ENCODE measurements around the gene SLC15A5. TPM values are rescaled to one million over a fixed set of nuclear protein-coding genes. Genes with fewer than 3 reads are reported as not detected.

Gene SLC15A5
- total RNA-seq, 1 donor from 2014 or later: not detected

DNA sequence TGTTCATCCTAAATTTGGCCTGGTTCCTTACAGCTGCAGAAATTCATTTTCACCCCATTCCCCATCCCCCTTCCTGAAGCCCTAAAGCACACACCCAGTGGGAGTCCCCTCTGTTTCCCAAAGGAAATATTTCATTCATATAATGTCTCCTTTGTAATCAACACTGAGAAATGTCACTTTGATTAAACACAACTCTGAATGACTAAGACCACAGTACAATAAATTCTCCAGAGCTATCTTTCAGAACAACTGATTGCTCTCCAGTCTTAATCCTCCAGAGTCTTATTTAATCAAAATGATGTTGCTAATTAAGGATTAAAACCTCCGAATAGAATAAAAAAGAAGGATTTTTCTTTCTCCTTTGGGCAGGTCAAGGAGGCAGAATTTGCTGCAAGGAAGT is 6.4 kb downstream of the SLC15A5 start:
- Mint-ChIP-seq H3K4me1 (ENCODE audit: low read depth) (no peaks in the 10 kb centered on the region), H3K27ac (ENCODE audit: unreplicated experiment) (no peak overlapping the region), H3K27me3 (ENCODE audit: low read depth) (no peaks in the 10 kb centered on the region), H3K4me3 (ENCODE audit: unreplicated experiment) (no peak overlapping the region), H3K9me3 (ENCODE audit: low read depth) (no peaks in the 10 kb centered on the region), H3K36me3 (ENCODE audit: low read depth) (no peaks in the 10 kb centered on the region)
- DNase-seq (ENCODE audit: low spot score): no peak
- TF ChIP-seq, protein P1, sequence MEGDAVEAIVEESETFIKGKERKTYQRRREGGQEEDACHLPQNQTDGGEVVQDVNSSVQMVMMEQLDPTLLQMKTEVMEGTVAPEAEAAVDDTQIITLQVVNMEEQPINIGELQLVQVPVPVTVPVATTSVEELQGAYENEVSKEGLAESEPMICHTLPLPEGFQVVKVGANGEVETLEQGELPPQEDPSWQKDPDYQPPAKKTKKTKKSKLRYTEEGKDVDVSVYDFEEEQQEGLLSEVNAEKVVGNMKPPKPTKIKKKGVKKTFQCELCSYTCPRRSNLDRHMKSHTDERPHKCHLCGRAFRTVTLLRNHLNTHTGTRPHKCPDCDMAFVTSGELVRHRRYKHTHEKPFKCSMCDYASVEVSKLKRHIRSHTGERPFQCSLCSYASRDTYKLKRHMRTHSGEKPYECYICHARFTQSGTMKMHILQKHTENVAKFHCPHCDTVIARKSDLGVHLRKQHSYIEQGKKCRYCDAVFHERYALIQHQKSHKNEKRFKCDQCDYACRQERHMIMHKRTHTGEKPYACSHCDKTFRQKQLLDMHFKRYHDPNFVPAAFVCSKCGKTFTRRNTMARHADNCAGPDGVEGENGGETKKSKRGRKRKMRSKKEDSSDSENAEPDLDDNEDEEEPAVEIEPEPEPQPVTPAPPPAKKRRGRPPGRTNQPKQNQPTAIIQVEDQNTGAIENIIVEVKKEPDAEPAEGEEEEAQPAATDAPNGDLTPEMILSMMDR (IDR thresholded peaks at IDR 0.05): no peak

DNA sequence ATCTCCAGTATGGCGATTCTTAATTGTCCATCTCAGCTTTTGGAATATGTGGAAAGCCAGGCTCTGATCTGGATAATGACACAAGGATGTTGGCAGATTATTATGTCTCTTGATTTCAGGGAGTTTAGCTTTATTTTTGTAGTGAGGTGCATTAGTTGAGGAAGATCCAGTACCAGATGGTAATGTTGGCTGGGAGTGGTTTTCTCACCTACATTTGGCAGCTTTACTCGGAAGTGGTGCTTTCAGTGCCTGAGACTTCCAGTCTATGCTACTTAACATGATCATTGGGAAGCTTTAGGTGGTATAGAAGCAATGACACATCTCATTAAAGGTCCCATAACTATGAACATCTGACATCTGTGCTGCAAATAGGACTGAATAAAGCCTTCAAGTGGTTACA is 7.5 kb downstream of the SLC15A5 start:
- TF ChIP-seq, protein P1 (IDR thresholded peaks at IDR 0.05): no peak
- H3K27me3 Mint-ChIP-seq (ENCODE audit: low read depth): no peaks in the 10 kb centered on the region
- H3K27ac Mint-ChIP-seq (ENCODE audit: unreplicated experiment): no peak overlapping the region
- DNase-seq (ENCODE audit: low spot score): no peak
- no peaks in the 10 kb centered on the region for H3K9me3 Mint-ChIP-seq (ENCODE audit: low read depth)
- no peaks in the 10 kb centered on the region for H3K4me1 Mint-ChIP-seq (ENCODE audit: low read depth)
- H3K36me3 Mint-ChIP-seq (ENCODE audit: low read depth): no peaks in the 10 kb centered on the region
- H3K4me3 Mint-ChIP-seq (ENCODE audit: unreplicated experiment): no peak overlapping the region

DNA sequence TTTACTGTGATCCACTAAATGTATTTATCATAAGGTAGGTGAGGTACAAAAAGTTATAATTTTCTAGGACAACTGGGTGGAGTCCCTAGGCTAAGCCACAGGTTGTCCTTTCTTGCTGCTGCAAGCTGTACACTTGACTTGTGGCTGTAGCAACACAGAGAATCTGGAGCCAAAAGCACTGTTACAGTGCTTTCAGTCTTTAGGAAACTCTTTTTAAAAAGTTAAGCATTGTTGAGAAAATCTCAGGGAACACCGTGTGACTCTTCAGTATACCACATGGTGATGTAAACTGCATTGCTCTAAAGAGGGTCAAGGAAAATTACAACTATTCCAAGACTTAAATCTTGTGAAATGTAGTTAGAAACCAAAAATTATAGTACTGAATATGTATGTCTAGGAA is 11.4 kb downstream of the SLC15A5 start:
- Mint-ChIP-seq H3K27ac (ENCODE audit: unreplicated experiment) (no peak overlapping the region), H3K4me1 (ENCODE audit: low read depth) (peaks cover 2% of the 10 kb centered on the region), H3K9me3 (ENCODE audit: low read depth) (peaks cover 7% of the 10 kb centered on the region), H3K4me3 (ENCODE audit: unreplicated experiment) (no peak overlapping the region), H3K27me3 (ENCODE audit: low read depth) (no peaks in the 10 kb centered on the region), H3K36me3 (ENCODE audit: low read depth) (no peaks in the 10 kb centered on the region)
- no peak for DNase-seq (ENCODE audit: low spot score)
- TF ChIP-seq, protein P1 (IDR thresholded peaks at IDR 0.05): no peak

DNA sequence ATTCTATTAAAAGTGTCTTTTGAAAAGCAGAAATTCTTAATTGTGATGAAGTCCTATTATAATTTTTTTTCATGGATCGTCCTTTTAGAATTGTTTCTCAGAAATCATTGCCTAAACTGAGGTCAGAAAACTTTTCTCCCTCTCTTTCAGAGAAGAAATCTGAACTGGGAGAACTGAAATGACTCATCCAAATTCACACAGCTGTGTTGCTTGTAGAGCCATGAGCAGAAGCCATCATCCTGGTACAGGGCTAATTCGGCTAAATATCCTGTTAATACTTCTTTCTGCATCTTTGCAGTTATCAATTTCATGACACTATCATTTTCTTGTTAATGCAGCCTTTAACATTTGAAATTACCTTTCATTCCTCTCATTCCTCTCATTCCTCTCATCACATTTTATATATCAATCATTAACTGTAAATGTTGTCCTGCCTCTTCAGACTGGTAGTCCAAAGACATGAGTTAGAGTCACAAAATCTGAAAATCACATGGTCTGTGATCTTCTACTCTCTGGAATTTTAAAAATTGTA is 15.5 kb downstream of the SLC15A5 start:
- TF ChIP-seq, protein P1 (IDR thresholded peaks at IDR 0.05): no peak

DNA sequence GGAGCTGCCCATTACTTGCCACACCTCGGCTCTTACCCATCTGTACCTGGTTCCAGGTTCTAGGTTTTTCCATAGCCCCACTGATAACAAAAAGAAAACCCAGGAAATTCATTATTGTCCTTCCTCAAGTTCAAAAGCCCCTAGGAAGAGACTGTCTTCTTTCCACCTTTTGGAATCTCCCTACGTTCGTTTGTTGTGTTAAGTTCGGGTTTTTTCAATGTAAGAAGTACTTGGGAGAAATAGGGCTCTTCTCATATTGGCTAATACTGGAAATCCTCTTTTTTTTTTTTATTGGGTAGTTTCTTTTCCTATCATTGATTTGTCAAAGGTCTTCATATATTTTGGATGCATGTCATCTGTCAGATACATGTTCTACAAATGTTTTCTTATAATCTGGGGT is 17.3 kb downstream of the SLC15A5 start:
- no peak for DNase-seq (ENCODE audit: low spot score)
- Mint-ChIP-seq H3K36me3 (ENCODE audit: low read depth) (no peaks in the 10 kb centered on the region), H3K27me3 (ENCODE audit: low read depth) (no peaks in the 10 kb centered on the region), H3K27ac (ENCODE audit: unreplicated experiment) (no peak overlapping the region), H3K9me3 (ENCODE audit: low read depth) (peaks cover 7% of the 10 kb centered on the region), H3K4me1 (ENCODE audit: low read depth) (peaks cover 2% of the 10 kb centered on the region), H3K4me3 (ENCODE audit: unreplicated experiment) (no peak overlapping the region)
- TF ChIP-seq, protein P1 (IDR thresholded peaks at IDR 0.05): no peak

More for the DNA sequence above, 15.5 kb downstream of the SLC15A5 start:
- H3K27me3 Mint-ChIP-seq (ENCODE audit: low read depth): no peaks in the 10 kb centered on the region
- DNase-seq (ENCODE audit: low spot score): no peak
- H3K4me1 Mint-ChIP-seq (ENCODE audit: low read depth): peaks cover 2% of the 10 kb centered on the region
- peaks cover 7% of the 10 kb centered on the region for H3K9me3 Mint-ChIP-seq (ENCODE audit: low read depth)
- H3K4me3 Mint-ChIP-seq (ENCODE audit: unreplicated experiment): no peak overlapping the region
- H3K27ac Mint-ChIP-seq (ENCODE audit: unreplicated experiment): no peak overlapping the region
- H3K36me3 Mint-ChIP-seq (ENCODE audit: low read depth): no peaks in the 10 kb centered on the region
